ENCODE data around the gene AP3M1.
"Not testable (repeated sequence)": the region's sequence is repeated elsewhere in the genome, so short reads cannot be mapped to it uniquely, and the experiment has no call there.

Gene AP3M1, protein sequence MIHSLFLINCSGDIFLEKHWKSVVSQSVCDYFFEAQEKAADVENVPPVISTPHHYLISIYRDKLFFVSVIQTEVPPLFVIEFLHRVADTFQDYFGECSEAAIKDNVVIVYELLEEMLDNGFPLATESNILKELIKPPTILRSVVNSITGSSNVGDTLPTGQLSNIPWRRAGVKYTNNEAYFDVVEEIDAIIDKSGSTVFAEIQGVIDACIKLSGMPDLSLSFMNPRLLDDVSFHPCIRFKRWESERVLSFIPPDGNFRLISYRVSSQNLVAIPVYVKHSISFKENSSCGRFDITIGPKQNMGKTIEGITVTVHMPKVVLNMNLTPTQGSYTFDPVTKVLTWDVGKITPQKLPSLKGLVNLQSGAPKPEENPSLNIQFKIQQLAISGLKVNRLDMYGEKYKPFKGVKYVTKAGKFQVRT

GRCh38 chr10:74150204-74150989, at the start of gene AP3M1:
AP3M1 (minus strand) TSS chr10:74150828; CDS start chr10:74138379, 12,449 bp downstream.
- Mint-ChIP-seq H3K27ac (no peak within 1 kb of the TSS), H3K4me1 (peaks cover 59% of the 10 kb centered on the region), H3K9me3 (no peaks in the 10 kb centered on the region), H3K4me3 (no peak within 1 kb of the TSS), H3K27me3 (no peaks in the 10 kb centered on the region)
- DNase-seq (peak in 1 of 2 donors; percentile 83), ATAC-seq (peak; percentile 78)

GRCh38 chr10:74199315-74199714, 48.7 kb upstream of the AP3M1 start:
- Mint-ChIP-seq H3K4me1 (peaks cover 24% of the 10 kb centered on the region), H3K27me3 (no peaks in the 10 kb centered on the region), H3K27ac (no peak overlapping the region), H3K4me3 (no peak overlapping the region), H3K9me3 (no peaks in the 10 kb centered on the region)
- DNase-seq: no peak
- no peak for ATAC-seq

DNA sequence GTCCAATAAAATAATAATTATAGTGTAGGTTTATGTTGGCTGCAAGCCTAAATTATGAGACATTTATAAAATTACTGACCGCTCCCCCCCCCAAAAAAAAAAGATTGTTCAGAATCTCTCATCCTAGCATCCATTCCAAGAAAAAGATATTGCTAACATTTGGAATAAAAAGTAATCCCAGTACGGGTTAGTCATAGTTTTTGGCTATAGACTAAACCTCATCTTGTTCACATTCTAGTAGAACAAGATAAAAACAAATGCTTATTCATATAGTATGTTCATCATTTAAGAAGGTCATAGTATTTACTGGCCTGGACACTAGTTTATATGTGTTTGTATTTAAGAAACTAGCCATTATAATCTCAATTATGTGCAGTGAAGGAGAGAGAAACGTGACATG, 44.4 kb upstream of the AP3M1 start:
- H3K27me3 Mint-ChIP-seq: no peaks in the 10 kb centered on the region
- H3K9me3 Mint-ChIP-seq: no peaks in the 10 kb centered on the region
- DNase-seq (no peak), ATAC-seq (no peak)
- H3K4me1 Mint-ChIP-seq: peaks cover 59% of the 10 kb centered on the region
- H3K27ac Mint-ChIP-seq: peak overlapping the region in 1 of 2 donors; percentile 78
- H3K4me3 Mint-ChIP-seq: peak overlapping the region; percentile 9 to 56

DNA sequence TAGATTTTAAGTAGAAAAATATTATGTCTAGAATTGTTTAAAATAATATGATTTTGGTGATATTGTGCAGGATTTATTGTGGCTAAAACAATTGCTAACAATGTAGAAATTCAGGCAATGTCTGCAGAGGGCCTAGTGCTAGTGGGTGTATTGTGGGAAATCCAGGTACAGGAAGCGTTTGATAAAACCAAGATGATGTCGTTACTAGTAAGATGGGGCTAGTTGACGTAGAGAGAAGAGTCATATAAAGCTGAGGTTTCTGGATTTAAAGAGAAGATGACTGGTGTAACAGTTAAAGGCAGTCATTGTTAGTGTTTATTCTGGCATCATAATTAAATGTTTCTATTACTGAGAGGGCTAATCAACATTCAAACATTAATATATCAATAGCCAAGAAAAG, 43.9 kb upstream of the AP3M1 start:
- Mint-ChIP-seq H3K9me3 (no peaks in the 10 kb centered on the region), H3K27me3 (no peaks in the 10 kb centered on the region), H3K4me3 (peak overlapping the region in 1 of 2 donors; percentile 60), H3K4me1 (peaks cover 64% of the 10 kb centered on the region), H3K27ac (peak overlapping the region; percentile 4 to 28)
- ATAC-seq: peak; percentile 97
- no peak for DNase-seq

DNA sequence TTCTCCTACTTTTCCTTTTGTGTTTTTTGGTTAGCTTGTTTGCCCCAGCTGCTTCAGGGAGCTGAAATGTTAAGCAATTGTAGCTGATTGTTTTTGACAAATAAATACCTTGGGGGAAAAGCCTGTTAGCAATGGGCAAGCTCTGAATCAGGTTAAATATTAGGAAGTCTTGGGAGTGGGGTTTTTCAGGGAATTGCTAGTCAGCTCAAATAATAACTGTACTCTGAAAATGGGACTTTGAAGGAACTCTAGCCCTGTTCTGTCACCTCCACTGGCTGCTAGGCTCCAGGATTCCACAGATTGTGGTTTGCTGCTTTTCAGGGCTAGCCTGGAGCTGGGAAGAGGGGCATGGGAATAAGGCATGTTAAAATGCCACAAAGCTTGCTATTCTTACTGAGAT, 39.9 kb upstream of the AP3M1 start:
- ATAC-seq (no peak), DNase-seq (no peak)
- Mint-ChIP-seq H3K27ac (peak overlapping the region; percentile 94 to 95), H3K4me1 (peaks cover 83% of the 10 kb centered on the region), H3K4me3 (peak overlapping the region; percentile 65 to 82), H3K27me3 (no peaks in the 10 kb centered on the region), H3K9me3 (no peaks in the 10 kb centered on the region)

DNA sequence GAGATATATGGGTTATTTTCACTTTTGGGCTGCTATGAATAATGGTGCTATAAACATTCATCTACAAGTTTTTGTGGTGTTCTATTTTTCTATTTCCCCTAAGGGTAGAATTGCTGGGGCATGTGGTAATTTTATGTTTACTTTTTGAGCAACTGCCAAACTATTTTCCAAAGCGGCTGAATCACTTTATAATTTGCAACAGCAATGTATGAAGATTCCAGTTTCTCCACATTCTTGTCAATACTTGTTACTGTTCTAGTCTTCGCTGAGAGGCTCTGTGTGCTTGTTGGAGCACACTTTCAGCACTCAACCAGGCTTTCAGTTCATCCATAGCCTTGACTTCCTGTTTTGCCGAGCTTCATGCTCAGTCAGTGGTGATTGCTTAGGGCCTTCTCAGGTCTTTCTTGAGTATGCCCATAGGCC, 39.4 kb upstream of the AP3M1 start:
- Mint-ChIP-seq H3K27ac (peak overlapping the region; percentile 94 to 95), H3K4me3 (peak overlapping the region; percentile 65 to 82), H3K4me1 (peaks cover 83% of the 10 kb centered on the region), H3K27me3 (no peaks in the 10 kb centered on the region), H3K9me3 (no peaks in the 10 kb centered on the region)
- peak in 1 of 2 donors; percentile 31 for DNase-seq
- ATAC-seq: peak; percentile 79

DNA sequence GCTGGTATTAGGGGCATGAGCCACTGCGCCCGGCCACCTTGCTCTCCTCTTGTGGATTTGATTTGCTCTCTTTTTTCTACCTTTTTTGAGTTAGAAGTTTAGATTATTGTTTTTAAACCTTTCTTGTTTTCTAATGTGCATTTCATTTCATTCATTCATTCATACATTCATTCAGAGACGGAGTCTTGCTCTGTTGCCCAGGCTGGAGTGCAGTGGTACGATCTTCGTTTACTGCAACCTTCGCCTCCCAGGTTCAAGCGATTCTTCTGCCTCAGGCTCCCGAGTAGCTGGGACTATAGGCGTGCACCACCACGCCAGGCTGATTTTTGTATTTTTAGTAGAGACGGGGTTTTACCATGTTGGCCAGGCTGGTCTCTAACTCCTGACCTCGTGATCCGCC, 38.0 kb upstream of the AP3M1 start:
- not testable (repeated sequence) for ATAC-seq, DNase-seq, H3K9me3 Mint-ChIP-seq, H3K27me3 Mint-ChIP-seq
- Mint-ChIP-seq H3K4me1 (peaks cover 74% of the 10 kb centered on the region), H3K27ac (peak overlapping the region; percentile 55 to 59), H3K4me3 (peak overlapping the region in 1 of 2 donors; percentile 8)

DNA sequence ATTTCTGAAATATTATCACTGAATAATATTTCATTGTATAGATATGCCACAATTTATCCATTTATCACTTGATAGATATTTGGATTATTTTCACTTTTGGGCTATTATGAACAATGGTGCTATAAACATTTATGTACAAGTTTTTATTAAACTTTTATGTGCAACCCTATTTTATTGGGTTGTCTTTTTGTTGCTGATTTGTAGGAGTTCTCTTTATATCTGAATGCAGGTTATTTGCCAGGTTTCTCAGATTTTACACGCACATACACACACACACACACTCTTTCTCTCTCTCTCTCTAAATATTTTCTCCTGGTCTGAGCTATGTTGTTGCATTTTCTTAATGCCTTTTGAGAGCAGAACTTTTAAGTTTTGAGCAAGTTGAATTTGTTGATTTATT, 36.6 kb upstream of the AP3M1 start:
- no peaks in the 10 kb centered on the region for H3K9me3 Mint-ChIP-seq
- ATAC-seq: no peak
- peaks cover 69% of the 10 kb centered on the region for H3K4me1 Mint-ChIP-seq

GRCh38 chr10:74186678-74187077, 36.0 kb upstream of the AP3M1 start:
- no peaks in the 10 kb centered on the region for H3K27me3 Mint-ChIP-seq
- H3K9me3 Mint-ChIP-seq: no peaks in the 10 kb centered on the region
- peaks cover 70% of the 10 kb centered on the region for H3K4me1 Mint-ChIP-seq
- ATAC-seq: no peak
- DNase-seq: no peak
- H3K27ac Mint-ChIP-seq: no peak overlapping the region
- H3K4me3 Mint-ChIP-seq: no peak overlapping the region

More for the DNA sequence above, 36.6 kb upstream of the AP3M1 start:
- no peak for DNase-seq
- Mint-ChIP-seq H3K4me3 (no peak overlapping the region), H3K27ac (peak overlapping the region in 1 of 2 donors; percentile 76), H3K27me3 (no peaks in the 10 kb centered on the region)

GRCh38 chr10:74179111-74179710, 28.6 kb upstream of the AP3M1 start:
- peaks cover 60% of the 10 kb centered on the region for H3K4me1 Mint-ChIP-seq
- peak overlapping the region in 1 of 2 donors; percentile 20 for H3K27ac Mint-ChIP-seq
- no peaks in the 10 kb centered on the region for H3K27me3 Mint-ChIP-seq
- H3K9me3 Mint-ChIP-seq: no peaks in the 10 kb centered on the region
- ATAC-seq: no peak
- H3K4me3 Mint-ChIP-seq: peak overlapping the region in 1 of 2 donors; percentile 53
- no peak for DNase-seq

DNA sequence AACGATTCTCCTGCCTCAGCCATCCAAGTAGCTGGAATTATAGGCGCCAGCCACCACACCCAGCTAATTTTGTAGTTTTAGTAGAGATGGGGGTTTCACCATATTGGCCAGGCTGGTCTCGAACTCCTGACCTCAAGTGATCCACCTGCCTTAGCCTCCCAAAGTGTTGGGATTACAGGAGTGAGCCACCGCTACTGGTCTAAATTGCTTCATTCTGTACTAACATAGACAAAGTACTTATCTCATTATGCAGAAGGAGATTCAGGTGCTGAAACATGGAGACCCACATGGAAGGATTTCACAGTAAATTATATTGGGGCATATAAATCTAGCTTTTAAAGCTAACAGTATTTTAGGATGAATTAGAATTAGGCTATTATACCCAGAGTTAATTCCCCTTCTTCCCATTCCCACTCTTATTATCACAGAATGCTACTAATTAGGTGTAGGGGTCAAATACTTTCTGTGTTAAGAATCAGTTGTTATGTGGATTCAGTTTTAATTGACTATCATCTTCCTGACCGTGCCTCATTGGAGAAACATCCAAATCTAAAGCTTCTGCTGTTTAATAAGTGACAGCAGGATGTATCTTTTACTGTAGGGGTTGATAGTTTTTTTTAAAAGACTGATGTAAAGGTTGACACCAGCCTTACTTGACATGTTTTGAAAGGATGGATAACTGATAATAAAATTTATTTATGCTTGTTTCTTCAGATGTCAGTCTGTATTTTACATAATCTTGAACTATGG, 27.6 kb upstream of the AP3M1 start:
- H3K4me3 Mint-ChIP-seq: peak overlapping the region; percentile 53 to 61
- peaks cover 60% of the 10 kb centered on the region for H3K4me1 Mint-ChIP-seq
- H3K27me3 Mint-ChIP-seq: no peaks in the 10 kb centered on the region
- no peak overlapping the region for H3K27ac Mint-ChIP-seq
- DNase-seq (no peak), ATAC-seq (no peak)
- H3K9me3 Mint-ChIP-seq: no peaks in the 10 kb centered on the region

- H3K4me3 Mint-ChIP-seq: peak overlapping the region; percentile 91 to 97
- no peaks in the 10 kb centered on the region for H3K9me3 Mint-ChIP-seq
- H3K27ac Mint-ChIP-seq: peak overlapping the region; percentile 97 to 99
- ATAC-seq (peak; percentile 27), DNase-seq (peak in 1 of 2 donors; percentile 46)
- H3K4me1 Mint-ChIP-seq: peaks cover 52% of the 10 kb centered on the region
- no peaks in the 10 kb centered on the region for H3K27me3 Mint-ChIP-seq
Observed at GRCh38 chr10:74177140-74177677, 26.6 kb upstream of the AP3M1 start.

GRCh38 chr10:74176380-74177139, 25.9 kb upstream of the AP3M1 start:
- Mint-ChIP-seq H3K4me3 (peak overlapping the region; percentile 91 to 97), H3K27me3 (no peaks in the 10 kb centered on the region), H3K4me1 (peaks cover 45% of the 10 kb centered on the region), H3K9me3 (no peaks in the 10 kb centered on the region), H3K27ac (peak overlapping the region; percentile 97 to 99)
- ATAC-seq (peak; percentile 94), DNase-seq (peak; percentile 95 to 96)
